ENCODE results near the gene SCPEP1. TPM values are rescaled to one million over a fixed set of nuclear protein-coding genes. Genes with fewer than 3 reads are reported as not detected.

The SCPEP1 gene
- total RNA-seq, 1 donor from 2014 or later, result 11.1 TPM

GRCh38 chr17:56994009-56994792 is 16.3 kb downstream of the SCPEP1 start:
- intact Hi-C loops (cut with micrococcal nuclease), result no loop called here

- intact Hi-C loops (cut with micrococcal nuclease), result no loop called here
Observed at GRCh38 chr17:56995766-56996165, 17.8 kb downstream of the SCPEP1 start.

- intact Hi-C loops (cut with micrococcal nuclease), result no loop called here
Observed at GRCh38 chr17:56997313-56997712, 19.4 kb downstream of the SCPEP1 start.

GRCh38 chr17:57001541-57001940 is 23.6 kb downstream of the SCPEP1 start:
- intact Hi-C loops (cut with micrococcal nuclease), result no loop called here

GRCh38 chr17:57002904-57003303 is 25.0 kb downstream of the SCPEP1 start:
- intact Hi-C loops (cut with micrococcal nuclease), result no loop called here

- intact Hi-C loops (cut with micrococcal nuclease), result no loop called here
Observed at GRCh38 chr17:57004944-57005579, 27.1 kb downstream of the SCPEP1 start.

- intact Hi-C loops (cut with micrococcal nuclease), result no loop called here
Observed at GRCh38 chr17:57006040-57006439, 28.1 kb downstream of the SCPEP1 start.

GRCh38 chr17:57008958-57009357 is 31.0 kb downstream of the SCPEP1 start:
- intact Hi-C loops (cut with micrococcal nuclease), result no loop called here

GRCh38 chr17:57009737-57010445 is 32.0 kb downstream of the SCPEP1 start:
- intact Hi-C loops (cut with micrococcal nuclease), result loop anchor here (1.0 to 2.0 kb wide), 3 partner anchors 36 to 191 kb away; no protein-coding TSS in a partner anchor

- intact Hi-C loops (cut with micrococcal nuclease), result loop anchor here (1.0 to 2.0 kb wide), 3 partner anchors 36 to 191 kb away; no protein-coding TSS in a partner anchor
Observed at GRCh38 chr17:57010487-57010886, 32.6 kb downstream of the SCPEP1 start.

- intact Hi-C loops (cut with micrococcal nuclease), result loop anchor here (2.0 kb wide), 1 partner anchor 103 kb away; no protein-coding TSS in a partner anchor
Observed at GRCh38 chr17:57011491-57012015, 33.6 kb downstream of the SCPEP1 start.

- intact Hi-C loops (cut with micrococcal nuclease), result no loop called here
Observed at GRCh38 chr17:57016071-57016763, 38.3 kb downstream of the SCPEP1 start.

- intact Hi-C loops (cut with micrococcal nuclease), result no loop called here
Observed at GRCh38 chr17:57016764-57017116, 38.8 kb downstream of the SCPEP1 start.

GRCh38 chr17:57017625-57018024 is 39.7 kb downstream of the SCPEP1 start:
- intact Hi-C loops (cut with micrococcal nuclease), result no loop called here

- intact Hi-C loops (cut with micrococcal nuclease), result no loop called here
Observed at GRCh38 chr17:57020208-57020607, 42.3 kb downstream of the SCPEP1 start.

- intact Hi-C loops (cut with micrococcal nuclease), result no loop called here
Observed at GRCh38 chr17:57021226-57021940, 43.5 kb downstream of the SCPEP1 start.

GRCh38 chr17:57025876-57026275 is 47.9 kb downstream of the SCPEP1 start:
- intact Hi-C loops (cut with micrococcal nuclease), result no loop called here

- intact Hi-C loops (cut with micrococcal nuclease), result no loop called here
Observed at GRCh38 chr17:57027852-57028251, 49.9 kb downstream of the SCPEP1 start.

GRCh38 chr17:57032343-57032742 is 54.4 kb downstream of the SCPEP1 start:
- intact Hi-C loops (cut with micrococcal nuclease), result no loop called here

GRCh38 chr17:57033296-57033695 is 55.4 kb downstream of the SCPEP1 start:
- intact Hi-C loops (cut with micrococcal nuclease), result no loop called here

All from T-helper 1 cell treated with Interleukin-12 subunit alpha and Interleukin-12 subunit beta and Interleukin-4 antibody, amounts not matched to agents 30 ng/mL and 1 ng/mL, for 36 hours (primary cell).